Lung (tissue), 12 donors: ENCODE results near the gene ADAM33. TPM values are rescaled to one million over a fixed set of nuclear protein-coding genes. Genes with fewer than 3 reads are reported as not detected.
A peak's percentile ranks its signal among the peaks of the same experiment; 100 is the strongest.

Experiments
- ATAC-seq: fragments of 200-7000 bp; cut with Tn5 transposase; one replicate; pipeline ENCODE4 v1.9.1; 2020; ENCODE audit warnings: moderate number of reproducible peaks; ENCODE audit not compliant: insufficient read depth, low FRiP score
- DNase-seq, 3 donors: peaks; one replicate each; pipeline ENCODE4 v3.0.0-alpha.2; 2013 to 2017
- H3K27ac ChIP-seq, 2 donors: one replicate each; pipeline ENCODE4 v1.5.1; 2013; ENCODE audit warnings: mild to moderate bottlenecking in 2 of 2, moderate library complexity in 2 of 2, control low read depth in 1 of 2, inconsistent platforms in 1 of 2, low read depth in 1 of 2, low read length in 1 of 2
- H3K27me3 ChIP-seq, 3 donors: one replicate each; pipeline ENCODE4 v1.5.1; 2013; ENCODE audit warnings: low read length in 2 of 3; ENCODE audit not compliant: control insufficient read depth in 3 of 3, insufficient read depth in 3 of 3
- H3K36me3 ChIP-seq, 4 donors: one replicate each; pipeline ENCODE4 v1.5.1; 2013; ENCODE audit warnings: low read length in 4 of 4, mild to moderate bottlenecking in 1 of 4, moderate library complexity in 1 of 4; ENCODE audit not compliant: control insufficient read depth in 4 of 4, insufficient read depth in 4 of 4
- H3K4me1 ChIP-seq, 5 donors: one replicate each; pipeline ENCODE4 v1.5.1; 2013; ENCODE audit warnings: low read length in 5 of 5, mild to moderate bottlenecking in 2 of 5, moderate library complexity in 1 of 5; ENCODE audit not compliant: control insufficient read depth in 5 of 5, insufficient read depth in 5 of 5
- H3K4me3 ChIP-seq: one replicate; pipeline ENCODE4 v1.5.1; 2013; ENCODE audit warnings: mild to moderate bottlenecking, control low read depth, moderate library complexity
- H3K9ac ChIP-seq, 2 donors: one replicate each; pipeline ENCODE4 v1.5.1; 2013; ENCODE audit warnings: low read length in 2 of 2, control low read depth in 1 of 2; ENCODE audit not compliant: insufficient read depth in 1 of 2
- H3K9me3 ChIP-seq, 4 donors: one replicate each; pipeline ENCODE4 v1.5.1; 2013; ENCODE audit warnings: low read length in 3 of 4, mild to moderate bottlenecking in 1 of 4, moderate library complexity in 1 of 4; ENCODE audit not compliant: control insufficient read depth in 4 of 4, insufficient read depth in 3 of 4
- CTCF ChIP-seq: IDR thresholded peaks from 2 replicates; pipeline ENCODE4 v1.5.1; 2012; ENCODE audit warnings: mild to moderate bottlenecking; ENCODE audit errors: control extremely low read depth, extremely low read depth
- WGBS, 2 donors: extraction: QIAGEN DNeasy Blood & Tissue Kit; methylation state at CpG; one replicate each; pipeline ENCODE4 v1.1.7; 2013; 5-methylcytosine and 5-hydroxymethylcytosine counted together
- polyA plus RNA-seq, 2 donors: library from polyadenylated mRNA; stranded (reverse); fragments of 200-250 nt; gene quantifications; one replicate each; pipeline ENCODE4 v1.2.1, GENCODE V29; 2013
- total RNA-seq, 2 donors: library from RNA; depleted of rRNA in 1 of 2; stranded (reverse); fragments of >200 nt in 1 of 2; gene quantifications; one replicate each; pipeline ENCODE4 v1.2.1, GENCODE V29; 2014 to 2021
- donor health status: control.
- donor health status: control.
- donor health status: Bipolar disorder and iron deficiency.
- donor health status: healthy.
- donor health status: DM: yes; HTN: yes; CAD: no.

ADAM33 gene
- total and polyA plus RNA-seq, 4 donors, result 3.2 to 16.4 (median 8.1) TPM

- H3K36me3 ChIP-seq, result no peaks in the 10 kb centered on the region
- 90 to 92% methylated on average over 4 of the region's 4 CpGs for WGBS, 2 donors
- DNase-seq (no peak), ATAC-seq (no peak)
- peaks cover 0 to 1% (median 0%) of the 10 kb centered on the region in 4 donors for H3K9me3 ChIP-seq
- no peak overlapping the region for H3K4me3 ChIP-seq
- TF ChIP-seq CTCF, result no peak
- no peaks in the 10 kb centered on the region for H3K4me1 ChIP-seq
- H3K27ac ChIP-seq, result no peak overlapping the region
- no peaks in the 10 kb centered on the region for H3K27me3 ChIP-seq
- H3K9ac ChIP-seq, result no peak overlapping the region
These were observed 37.2 kb upstream of the ADAM33 start for GRCh38 chr20:3719046-3719445.

DNA sequence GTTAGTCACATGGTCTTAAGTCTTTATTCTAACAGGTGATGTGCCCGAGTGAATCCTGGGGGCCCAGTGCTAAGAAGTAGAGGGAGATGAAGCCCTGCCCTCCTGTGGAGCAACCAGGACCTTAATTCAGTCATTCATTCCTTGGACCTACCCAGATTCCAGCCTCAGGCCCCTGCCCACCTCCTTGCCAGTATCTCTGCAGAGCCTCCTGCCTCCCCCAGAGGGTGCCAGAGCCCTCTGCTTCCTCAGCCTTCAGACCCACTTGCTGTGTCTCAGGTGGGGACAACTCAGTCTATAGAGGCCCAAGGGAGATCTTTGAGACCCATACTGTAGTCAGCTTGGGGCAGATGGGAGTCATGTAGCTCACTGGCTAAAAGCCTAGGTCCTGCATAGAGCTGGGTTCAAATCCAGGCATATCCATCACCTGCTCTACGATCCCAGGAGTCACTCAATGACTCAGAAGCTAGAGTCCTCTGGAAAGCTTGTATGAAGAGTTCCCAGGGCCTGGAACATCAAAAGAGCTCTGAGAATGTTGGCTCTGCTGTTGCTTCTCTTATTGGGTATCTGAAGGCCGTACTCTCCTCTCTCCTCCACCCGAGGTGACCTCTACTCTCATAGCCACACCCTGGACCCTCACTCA lies 34.5 kb upstream of the ADAM33 start:
- Histone ChIP-seq H3K4me3 (no peak overlapping the region), H3K4me1 (peaks cover 0 to 2% (median 0%) of the 10 kb centered on the region in 5 donors), H3K27ac (no peak overlapping the region), H3K9ac (no peak overlapping the region), H3K36me3 (no peaks in the 10 kb centered on the region), H3K9me3 (peaks cover 0 to 1% (median 0%) of the 10 kb centered on the region in 4 donors), H3K27me3 (no peaks in the 10 kb centered on the region)
- DNase-seq (peak; percentile 65 to 70 (median 67)), ATAC-seq (no peak)
- TF ChIP-seq CTCF, result peak; percentile 56
- 82 to 83% methylated on average over 4 of the region's 4 CpGs for WGBS, 2 donors

DNA sequence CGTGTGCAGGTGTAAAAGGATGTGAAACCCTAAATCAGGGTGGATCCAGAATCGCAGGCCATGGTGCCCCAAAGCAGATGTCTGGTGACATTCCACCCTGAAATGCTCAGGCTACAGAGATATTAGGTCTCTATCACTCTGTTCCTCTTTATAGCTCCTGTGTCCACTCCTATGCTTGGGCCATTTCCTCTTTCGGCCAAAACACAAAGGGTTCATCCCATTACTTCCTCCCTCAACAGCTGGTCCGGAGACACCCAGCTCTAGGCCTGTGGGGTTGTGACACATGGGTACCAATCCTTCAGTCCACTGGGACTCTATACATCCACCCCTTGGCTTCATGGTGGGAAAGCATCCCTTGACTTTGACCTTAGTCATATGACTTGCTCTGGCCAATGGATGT lies 32.3 kb upstream of the ADAM33 start:
- H3K27ac ChIP-seq, result no peak overlapping the region
- H3K9ac ChIP-seq, result no peak overlapping the region
- H3K4me3 ChIP-seq, result no peak overlapping the region
- ATAC-seq, result peak; percentile 35
- DNase-seq, result no peak
- H3K9me3 ChIP-seq, result peaks cover 0 to 1% (median 0%) of the 10 kb centered on the region in 4 donors
- WGBS, 2 donors, result 49 to 63% methylated on average over 4 of the region's 4 CpGs
- no peaks in the 10 kb centered on the region for H3K36me3 ChIP-seq
- peaks cover 0 to 11% (median 0%) of the 10 kb centered on the region in 5 donors for H3K4me1 ChIP-seq
- TF ChIP-seq CTCF, result no peak
- H3K27me3 ChIP-seq, result no peaks in the 10 kb centered on the region
